Activated B cell treated with CpG ODN at 0.5 μM for 24 hours (primary cell): ENCODE data around the gene LIN7C. TPM values are rescaled to one million over a fixed set of nuclear protein-coding genes. Genes with fewer than 3 reads are reported as not detected.
"Not testable (repeated sequence)": the region's sequence is repeated elsewhere in the genome, so short reads cannot be mapped to it uniquely, and the experiment has no call there.

Experiments used
- ATAC-seq: fragments of 200-7000 bp; cut with Tn5 transposase; one replicate; pipeline ENCODE4 v1.10.0; 2021; ENCODE audit warnings: low read depth, mild to moderate bottlenecking, moderate library complexity
- CTCF ChIA-PET: fragments of 350-600 bp; sonication (Branson Sonifier 250); formaldehyde crosslinking; loops from one replicate; lab custom pipeline; 2021; ENCODE audit warnings: antibody characterized with exemption; lab: Charles Lee
- POLR2A ChIA-PET: fragments of 350-600 bp; sonication (Branson Sonifier 250); formaldehyde crosslinking; loops from one replicate; lab custom pipeline; 2021; ENCODE audit warnings: antibody characterized with exemption; lab: Charles Lee
- DNase-seq: peaks from one replicate; pipeline ENCODE4 v3.0.0; 2022
- H3K27ac Mint-ChIP-seq: one replicate; pipeline ENCODE4 v1.8.0; 2020; ENCODE audit warnings: mixed read lengths
- H3K27me3 Mint-ChIP-seq: one replicate; pipeline ENCODE4 v1.8.0; 2021; ENCODE audit warnings: mixed read lengths
- H3K36me3 Mint-ChIP-seq: one replicate; pipeline ENCODE4 v1.8.0; 2021; ENCODE audit warnings: low read depth, mixed read lengths
- H3K4me1 Mint-ChIP-seq: one replicate; pipeline ENCODE4 v1.8.0; 2021; ENCODE audit warnings: mixed read lengths
- H3K4me3 Mint-ChIP-seq: one replicate; pipeline ENCODE4 v1.8.0; 2020; ENCODE audit warnings: mild to moderate bottlenecking, mixed read lengths
- H3K9me3 Mint-ChIP-seq: one replicate; pipeline ENCODE4 v1.8.0; 2020; ENCODE audit warnings: mixed read lengths
- intact Hi-C: fragments of 100-400 bp; cut with micrococcal nuclease; formaldehyde crosslinking; loops from one replicate; pipeline ENCODE4 v1.15.1; 2024
- total RNA-seq: library from RNA; stranded (reverse); gene quantifications from 2 replicates; pipeline ENCODE4 v1.2.3, GENCODE V29; 2022
- TF ChIP-seq, protein P1 (sequence below): fragments of 200-600 bp; IDR thresholded peaks from one replicate; pipeline ENCODE4 v1.8.0; 2022; ENCODE audit warnings: antibody characterized with exemption, mild to moderate bottlenecking

The LIN7C gene
- total RNA-seq, 1 donor from 2014 or later, result 23.5 TPM

DNA sequence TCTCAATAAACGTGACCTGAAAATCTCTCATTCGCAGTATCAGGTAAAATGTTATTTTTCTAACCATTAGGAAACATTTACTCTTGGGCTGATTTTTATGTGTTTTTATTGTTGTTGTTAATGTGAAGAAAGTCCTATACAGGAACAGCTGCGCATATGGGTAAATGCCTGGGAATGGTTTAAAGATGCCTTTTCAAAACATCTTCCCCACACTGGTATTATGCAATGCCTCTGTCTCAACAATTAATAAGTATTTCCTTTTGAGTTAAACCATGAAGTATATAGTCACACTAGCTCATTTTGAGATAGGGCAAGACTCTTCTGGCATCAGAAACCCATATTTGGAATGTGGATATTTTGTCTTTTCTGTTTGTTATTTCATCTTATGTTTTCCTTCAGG lies 13.7 kb upstream of the LIN7C start:
- Mint-ChIP-seq H3K9me3 (no peaks in the 10 kb centered on the region), H3K27me3 (peaks cover 5% of the 10 kb centered on the region), H3K36me3 (no peaks in the 10 kb centered on the region), H3K4me3 (no peak overlapping the region), H3K4me1 (no peaks in the 10 kb centered on the region), H3K27ac (no peak overlapping the region)
- POLR2A ChIA-PET, result no interaction called here
- DNase-seq, result no peak
- CTCF ChIA-PET, result no interaction called here
- intact Hi-C loops, result no loop called here
- TF ChIP-seq, protein P1, sequence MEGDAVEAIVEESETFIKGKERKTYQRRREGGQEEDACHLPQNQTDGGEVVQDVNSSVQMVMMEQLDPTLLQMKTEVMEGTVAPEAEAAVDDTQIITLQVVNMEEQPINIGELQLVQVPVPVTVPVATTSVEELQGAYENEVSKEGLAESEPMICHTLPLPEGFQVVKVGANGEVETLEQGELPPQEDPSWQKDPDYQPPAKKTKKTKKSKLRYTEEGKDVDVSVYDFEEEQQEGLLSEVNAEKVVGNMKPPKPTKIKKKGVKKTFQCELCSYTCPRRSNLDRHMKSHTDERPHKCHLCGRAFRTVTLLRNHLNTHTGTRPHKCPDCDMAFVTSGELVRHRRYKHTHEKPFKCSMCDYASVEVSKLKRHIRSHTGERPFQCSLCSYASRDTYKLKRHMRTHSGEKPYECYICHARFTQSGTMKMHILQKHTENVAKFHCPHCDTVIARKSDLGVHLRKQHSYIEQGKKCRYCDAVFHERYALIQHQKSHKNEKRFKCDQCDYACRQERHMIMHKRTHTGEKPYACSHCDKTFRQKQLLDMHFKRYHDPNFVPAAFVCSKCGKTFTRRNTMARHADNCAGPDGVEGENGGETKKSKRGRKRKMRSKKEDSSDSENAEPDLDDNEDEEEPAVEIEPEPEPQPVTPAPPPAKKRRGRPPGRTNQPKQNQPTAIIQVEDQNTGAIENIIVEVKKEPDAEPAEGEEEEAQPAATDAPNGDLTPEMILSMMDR, result no peak
- ATAC-seq, result no peak

DNA sequence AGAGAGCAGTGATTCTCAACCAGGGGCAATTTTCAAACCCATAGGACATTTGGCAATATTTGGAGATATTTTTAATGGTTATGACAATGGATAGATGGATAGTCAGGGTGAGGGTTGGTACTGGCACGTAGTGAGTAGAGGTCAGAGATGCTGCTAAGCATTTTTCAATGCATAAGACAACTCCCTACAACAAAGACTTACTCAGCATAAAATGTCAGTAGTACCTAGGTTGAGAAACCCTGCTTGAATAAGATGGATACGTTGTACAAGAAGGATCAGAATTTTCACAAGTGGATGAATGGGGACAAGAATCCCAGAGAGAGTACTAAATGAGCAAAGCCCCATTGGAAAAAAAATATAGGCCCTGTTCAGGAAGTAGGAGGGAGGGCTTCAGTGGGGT lies 11.9 kb upstream of the LIN7C start:
- no peak overlapping the region for H3K27ac Mint-ChIP-seq
- intact Hi-C loops, result no loop called here
- TF ChIP-seq, protein P1, result no peak
- DNase-seq (no peak), ATAC-seq (no peak)
- no peaks in the 10 kb centered on the region for H3K36me3 Mint-ChIP-seq
- H3K9me3 Mint-ChIP-seq, result no peaks in the 10 kb centered on the region
- no peaks in the 10 kb centered on the region for H3K4me1 Mint-ChIP-seq
- H3K27me3 Mint-ChIP-seq, result peaks cover 5% of the 10 kb centered on the region
- no peak overlapping the region for H3K4me3 Mint-ChIP-seq
- ChIA-PET POLR2A (no interaction called here), CTCF (no interaction called here)

DNA sequence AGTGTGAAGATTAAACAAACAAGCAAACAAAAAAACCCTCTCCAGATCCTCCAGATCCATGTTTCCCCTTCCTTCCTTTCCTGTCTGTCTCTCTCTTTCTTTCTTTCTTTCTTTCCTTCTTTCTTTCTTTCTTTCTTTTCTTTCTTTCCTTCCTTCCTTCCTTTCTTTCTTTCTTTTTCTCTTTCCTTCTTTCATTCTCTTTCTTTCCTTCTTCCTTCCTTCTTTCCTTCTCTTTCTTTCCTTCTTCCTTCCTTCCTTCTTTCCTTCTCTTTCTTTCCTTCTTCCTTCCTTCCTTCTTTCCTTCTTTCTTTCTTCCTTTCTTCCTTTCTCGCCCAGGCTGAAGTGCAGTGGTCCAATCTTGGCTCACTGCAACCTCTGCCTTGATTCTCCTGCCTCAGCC lies 10.9 kb upstream of the LIN7C start:
- H3K4me1 Mint-ChIP-seq, POLR2A ChIA-PET, DNase-seq, H3K27ac Mint-ChIP-seq, CTCF ChIA-PET, H3K9me3 Mint-ChIP-seq, H3K36me3 Mint-ChIP-seq, ATAC-seq, H3K27me3 Mint-ChIP-seq, intact Hi-C loops, H3K4me3 Mint-ChIP-seq: not testable (repeated sequence)

DNA sequence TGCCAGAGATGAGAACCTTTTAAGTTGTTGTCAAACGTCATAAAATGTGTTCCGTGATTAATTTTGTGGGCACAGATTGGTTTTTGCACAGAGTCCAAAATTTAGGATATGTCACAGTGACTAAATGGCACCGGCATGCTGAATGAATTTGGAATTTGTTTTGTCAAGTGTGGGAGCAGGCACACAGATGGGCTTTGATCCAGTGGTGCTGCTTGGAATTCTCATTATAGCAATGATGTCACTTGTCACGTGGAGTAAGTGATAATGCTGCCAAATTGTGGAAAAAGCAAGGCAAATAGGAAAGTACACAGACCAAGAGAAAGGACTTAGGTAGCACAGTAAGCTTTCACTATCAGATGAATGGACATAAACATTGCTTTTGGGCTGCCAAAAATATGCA lies 8.0 kb upstream of the LIN7C start:
- DNase-seq (no peak), ATAC-seq (no peak)
- Mint-ChIP-seq H3K4me1 (no peaks in the 10 kb centered on the region), H3K27me3 (peaks cover 5% of the 10 kb centered on the region), H3K4me3 (no peak overlapping the region), H3K27ac (no peak overlapping the region), H3K36me3 (no peaks in the 10 kb centered on the region), H3K9me3 (no peaks in the 10 kb centered on the region)
- CTCF ChIA-PET, result no interaction called here
- TF ChIP-seq, protein P1, result no peak
- intact Hi-C loops, result no loop called here
- POLR2A ChIA-PET, result no interaction called here

DNA sequence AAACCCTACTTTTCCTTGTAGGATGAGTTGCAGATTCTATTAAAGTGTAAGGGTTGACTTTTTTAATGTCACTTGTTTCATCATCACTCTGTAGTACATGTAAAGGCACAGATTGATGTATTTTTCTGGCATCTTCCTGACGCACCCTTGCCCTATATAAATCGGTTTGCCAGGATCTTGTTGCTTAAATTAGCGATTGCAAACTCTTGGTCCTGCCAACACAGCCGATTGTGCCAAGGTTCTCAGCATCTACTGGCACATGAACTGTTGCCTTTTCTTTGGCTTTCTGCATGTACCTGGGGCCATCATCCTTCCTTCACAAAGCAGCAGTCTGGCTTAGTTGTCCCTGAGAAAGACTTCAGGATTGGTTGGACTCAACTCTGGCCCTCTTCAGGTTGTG lies 7.5 kb upstream of the LIN7C start:
- Mint-ChIP-seq H3K36me3 (no peaks in the 10 kb centered on the region), H3K9me3 (no peaks in the 10 kb centered on the region), H3K27ac (no peak overlapping the region), H3K4me3 (no peak overlapping the region), H3K27me3 (peaks cover 5% of the 10 kb centered on the region), H3K4me1 (no peaks in the 10 kb centered on the region)
- DNase-seq, result no peak
- TF ChIP-seq, protein P1, result no peak
- intact Hi-C loops, result no loop called here
- POLR2A ChIA-PET, result no interaction called here
- ATAC-seq, result no peak
- CTCF ChIA-PET, result interaction anchor here (0.7 kb wide), 1 partner anchor 18 kb away, joined by 3 read pairs; no protein-coding TSS in a partner anchor

DNA sequence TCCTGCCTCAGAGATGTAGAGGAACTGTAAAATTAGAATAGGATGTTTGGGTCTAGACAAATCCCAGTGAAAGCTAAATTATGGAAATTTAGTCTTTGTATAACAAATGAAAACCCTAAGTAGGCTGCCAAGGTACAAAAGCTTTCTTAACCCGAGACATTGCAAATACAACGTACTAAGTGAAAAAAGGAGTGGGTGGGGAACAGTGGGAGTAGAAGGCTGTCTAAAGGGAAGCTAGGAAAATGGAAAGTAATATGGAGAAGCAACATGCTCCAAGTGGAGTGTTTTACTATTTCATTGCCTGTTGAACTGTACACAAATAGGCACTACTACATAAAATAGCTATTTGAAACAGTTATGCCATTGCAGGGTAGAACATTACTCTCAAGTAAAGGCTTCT lies 6.8 kb upstream of the LIN7C start:
- CTCF ChIA-PET, result interaction anchor here (0.7 kb wide), 1 partner anchor 17 kb away, joined by 3 read pairs; no protein-coding TSS in a partner anchor
- H3K36me3 Mint-ChIP-seq, result no peaks in the 10 kb centered on the region
- peaks cover 3% of the 10 kb centered on the region for H3K4me1 Mint-ChIP-seq
- POLR2A ChIA-PET, result no interaction called here
- TF ChIP-seq, protein P1, result no peak
- peaks cover 5% of the 10 kb centered on the region for H3K27me3 Mint-ChIP-seq
- no peaks in the 10 kb centered on the region for H3K9me3 Mint-ChIP-seq
- DNase-seq (no peak), ATAC-seq (no peak)
- intact Hi-C loops, result no loop called here
- no peak overlapping the region for H3K4me3 Mint-ChIP-seq
- H3K27ac Mint-ChIP-seq, result no peak overlapping the region
